ENCODE results near the gene TBC1D14.

- TF ChIP-seq CTCF (conservative IDR thresholded peaks at IDR 0.05; ENCODE audit: low read depth, low read length) (no peak), EZH2 (IDR thresholded peaks at IDR 0.05; ENCODE audit: borderline replicate concordance, low read depth, low read length, poor library complexity, severe bottlenecking) (no peak)
These were observed 36.9 kb downstream of the TBC1D14 start for GRCh38 chr4:6946497-6946896.
